A549 (cell line): ENCODE results near the gene CHST13.

Source experiments
- CTCF ChIP-seq: fragments of >200 bp; sonication (Bioruptor Twin); formaldehyde crosslinking; IDR thresholded peaks from 3 replicates; pipeline ENCODE4 v1.5.1; 2016
- EHMT2 ChIP-seq: fragments of 200-600 bp; sonication (generic); IDR thresholded peaks from 2 replicates; pipeline ENCODE4 v1.6.1; 2016; ENCODE audit warnings: antibody characterized with exemption, low read depth, mild to moderate bottlenecking, moderate library complexity
- PBX3 ChIP-seq: IDR thresholded peaks from 2 replicates; pipeline ENCODE4 v1.6.1; 2012
- POLR2A ChIP-seq: IDR thresholded peaks from 2 replicates; pipeline ENCODE4 v1.6.1; 2012; ENCODE audit warnings: mild to moderate bottlenecking, low read length
- REST ChIP-seq: fragments of 200-600 bp; sonication (generic); IDR thresholded peaks from 2 replicates; pipeline ENCODE4 v1.6.1; 2016; ENCODE audit warnings: antibody characterized with exemption, mild to moderate bottlenecking, moderate library complexity
- RFX5 ChIP-seq: fragments of 450-650 bp; IDR thresholded peaks from 2 replicates; pipeline ENCODE4 v1.7.1; 2014; ENCODE audit warnings: antibody characterized with exemption, mild to moderate bottlenecking, moderate library complexity
- TF ChIP-seq, protein P1 (sequence below): fragments of 450-650 bp; IDR thresholded peaks from 2 replicates; pipeline ENCODE4 v1.6.1; 2014; ENCODE audit warnings: antibody characterized with exemption

- TF ChIP-seq RFX5 (no peak), EHMT2 (no peak), CTCF (no peak), POLR2A (no peak), REST (no peak), PBX3 (no peak)
- TF ChIP-seq, protein P1, sequence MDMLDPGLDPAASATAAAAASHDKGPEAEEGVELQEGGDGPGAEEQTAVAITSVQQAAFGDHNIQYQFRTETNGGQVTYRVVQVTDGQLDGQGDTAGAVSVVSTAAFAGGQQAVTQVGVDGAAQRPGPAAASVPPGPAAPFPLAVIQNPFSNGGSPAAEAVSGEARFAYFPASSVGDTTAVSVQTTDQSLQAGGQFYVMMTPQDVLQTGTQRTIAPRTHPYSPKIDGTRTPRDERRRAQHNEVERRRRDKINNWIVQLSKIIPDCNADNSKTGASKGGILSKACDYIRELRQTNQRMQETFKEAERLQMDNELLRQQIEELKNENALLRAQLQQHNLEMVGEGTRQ, result no peak
Measured at GRCh38 chr3:126493051-126493450, 30.9 kb upstream of the CHST13 start.
